SJSA1 (cell line): ENCODE results near the gene PSMD6. TPM values are rescaled to one million over a fixed set of nuclear protein-coding genes. Genes with fewer than 3 reads are reported as not detected.

Experiments used
- DNase-seq, 2 experiments: peaks; one replicate each; pipeline ENCODE4 v3.0.0-alpha.2; 2015 to 2020; ENCODE audit warnings: low spot score in 2 of 2, low read depth in 1 of 2
- H3K27ac ChIP-seq: fragments of 250-450 bp; sonication (Bioruptor Pico); 2 replicates; pipeline ENCODE4 v1.5.1; 2020; ENCODE audit warnings: mild to moderate bottlenecking, moderate library complexity
- H3K27me3 ChIP-seq: fragments of 250-450 bp; sonication (Bioruptor Pico); replicated peaks from 2 replicates; pipeline ENCODE4 v1.5.1; 2020; ENCODE audit warnings: mild to moderate bottlenecking, moderate library complexity
- H3K36me3 ChIP-seq: fragments of 250-450 bp; sonication (Bioruptor Pico); 2 replicates; pipeline ENCODE4 v1.5.1; 2020; ENCODE audit warnings: mild to moderate bottlenecking
- H3K4me1 ChIP-seq: fragments of 250-450 bp; sonication (Bioruptor Pico); replicated peaks from 2 replicates; pipeline ENCODE4 v1.6.1; 2021; ENCODE audit warnings: mild to moderate bottlenecking
- H3K4me3 ChIP-seq: fragments of 250-450 bp; sonication (Bioruptor Pico); 2 replicates; pipeline ENCODE4 v1.5.1; 2020; ENCODE audit warnings: mild to moderate bottlenecking
- H3K9me3 ChIP-seq: fragments of 250-450 bp; sonication (Bioruptor Pico); replicated peaks from 2 replicates; pipeline ENCODE4 v1.5.1; 2020; ENCODE audit warnings: mild to moderate bottlenecking
- total RNA-seq: library from RNA; depleted of rRNA; stranded (reverse); fragments of >200 nt; shearing (Covaris generic); gene quantifications from 2 replicates; pipeline ENCODE4 v1.2.3, GENCODE V29; 2014

PSMD6 gene
- total RNA-seq, 1 experiment from 2014 or later = 135 TPM

- H3K9me3 ChIP-seq = no peaks in the 10 kb centered on the region
- H3K27me3 ChIP-seq = no peaks in the 10 kb centered on the region
- H3K4me3 ChIP-seq = no peak overlapping the region
- H3K4me1 ChIP-seq = peaks cover 33% of the 10 kb centered on the region
- H3K36me3 ChIP-seq = peaks cover under 1% of the 10 kb centered on the region
- no peak overlapping the region for H3K27ac ChIP-seq
- DNase-seq = no peak
Measured at GRCh38 chr3:63974451-63974850, 48.8 kb downstream of the PSMD6 start.

GRCh38 chr3:63973406-63973805, 49.9 kb downstream of the PSMD6 start:
- no peaks in the 10 kb centered on the region for H3K36me3 ChIP-seq

GRCh38 chr3:63972987-63973386, 50.3 kb downstream of the PSMD6 start:
- no peak overlapping the region for H3K27ac ChIP-seq

More at GRCh38 chr3:63973406-63973805, 49.9 kb downstream of the PSMD6 start:
- Histone ChIP-seq H3K27me3 (no peaks in the 10 kb centered on the region), H3K4me1 (peaks cover 43% of the 10 kb centered on the region), H3K27ac (no peak overlapping the region), H3K4me3 (no peak overlapping the region), H3K9me3 (no peaks in the 10 kb centered on the region)
- DNase-seq = no peak

GRCh38 chr3:63972196-63972595, 51.1 kb downstream of the PSMD6 start:
- Histone ChIP-seq H3K4me1 (peaks cover 56% of the 10 kb centered on the region), H3K9me3 (no peaks in the 10 kb centered on the region), H3K4me3 (no peak overlapping the region), H3K27ac (peak overlapping the region; percentile 52), H3K36me3 (no peaks in the 10 kb centered on the region), H3K27me3 (no peaks in the 10 kb centered on the region)
- DNase-seq = peak in 1 of 2 experiments; percentile 31

More at GRCh38 chr3:63972987-63973386, 50.3 kb downstream of the PSMD6 start:
- H3K36me3 ChIP-seq = no peaks in the 10 kb centered on the region
- DNase-seq = no peak
- H3K4me1 ChIP-seq = peaks cover 48% of the 10 kb centered on the region
- H3K9me3 ChIP-seq = no peaks in the 10 kb centered on the region
- H3K4me3 ChIP-seq = no peak overlapping the region
- no peaks in the 10 kb centered on the region for H3K27me3 ChIP-seq

- Histone ChIP-seq H3K4me3 (no peak overlapping the region), H3K27me3 (no peaks in the 10 kb centered on the region), H3K9me3 (no peaks in the 10 kb centered on the region), H3K36me3 (no peaks in the 10 kb centered on the region), H3K27ac (no peak overlapping the region), H3K4me1 (peaks cover 49% of the 10 kb centered on the region)
- DNase-seq = no peak
Measured at GRCh38 chr3:63970631-63971475, 52.4 kb downstream of the PSMD6 start.

GRCh38 chr3:63969876-63970275, 53.4 kb downstream of the PSMD6 start:
- Histone ChIP-seq H3K4me1 (peaks cover 45% of the 10 kb centered on the region), H3K9me3 (no peaks in the 10 kb centered on the region), H3K36me3 (no peaks in the 10 kb centered on the region), H3K27ac (no peak overlapping the region), H3K27me3 (no peaks in the 10 kb centered on the region), H3K4me3 (no peak overlapping the region)
- DNase-seq = no peak

- DNase-seq = no peak
- Histone ChIP-seq H3K9me3 (no peaks in the 10 kb centered on the region), H3K4me1 (peaks cover 45% of the 10 kb centered on the region), H3K4me3 (no peak overlapping the region), H3K27me3 (no peaks in the 10 kb centered on the region), H3K36me3 (no peaks in the 10 kb centered on the region), H3K27ac (peak overlapping the region; percentile 25)
Measured at GRCh38 chr3:63968612-63969350, 54.5 kb downstream of the PSMD6 start.

- Histone ChIP-seq H3K36me3 (no peaks in the 10 kb centered on the region), H3K27me3 (no peaks in the 10 kb centered on the region), H3K4me1 (peaks cover 45% of the 10 kb centered on the region), H3K27ac (peak overlapping the region; percentile 25), H3K4me3 (no peak overlapping the region), H3K9me3 (no peaks in the 10 kb centered on the region)
- DNase-seq = peak in 1 of 2 experiments; percentile 42
Measured at GRCh38 chr3:63967675-63968611, 55.4 kb downstream of the PSMD6 start.

GRCh38 chr3:63966871-63967270, 56.4 kb downstream of the PSMD6 start:
- DNase-seq = no peak
- Histone ChIP-seq H3K4me3 (no peak overlapping the region), H3K9me3 (no peaks in the 10 kb centered on the region), H3K27ac (no peak overlapping the region), H3K36me3 (no peaks in the 10 kb centered on the region; the same call in 1 of the 2 replicates), H3K4me1 (peaks cover 36% of the 10 kb centered on the region), H3K27me3 (no peaks in the 10 kb centered on the region)

- Histone ChIP-seq H3K27ac (no peak overlapping the region), H3K4me1 (peaks cover 33% of the 10 kb centered on the region), H3K9me3 (no peaks in the 10 kb centered on the region), H3K36me3 (no peaks in the 10 kb centered on the region; the same call in 1 of the 2 replicates), H3K4me3 (no peak overlapping the region), H3K27me3 (no peaks in the 10 kb centered on the region)
- DNase-seq = no peak
Measured at GRCh38 chr3:63966007-63966406, 57.3 kb downstream of the PSMD6 start.

- DNase-seq = no peak
- Histone ChIP-seq H3K4me3 (no peak overlapping the region), H3K27me3 (no peaks in the 10 kb centered on the region), H3K36me3 (no peaks in the 10 kb centered on the region; the same call in 1 of the 2 replicates), H3K9me3 (no peaks in the 10 kb centered on the region), H3K4me1 (peaks cover 40% of the 10 kb centered on the region), H3K27ac (no peak overlapping the region)
Measured at GRCh38 chr3:63964681-63965485, 58.4 kb downstream of the PSMD6 start.

GRCh38 chr3:63963496-63963895, 59.8 kb downstream of the PSMD6 start:
- Histone ChIP-seq H3K4me1 (peaks cover 26% of the 10 kb centered on the region), H3K36me3 (no peaks in the 10 kb centered on the region; the same call in 1 of the 2 replicates), H3K27me3 (no peaks in the 10 kb centered on the region), H3K27ac (no peak overlapping the region), H3K4me3 (no peak overlapping the region), H3K9me3 (no peaks in the 10 kb centered on the region)
- no peak for DNase-seq
